ENCODE results near the gene ASB9.

GRCh38 chrX:15224747-15225146 lies 45.1 kb downstream of the ASB9 start:
- TF ChIP-seq EZH2 (IDR thresholded peaks at IDR 0.05; ENCODE audit: borderline replicate concordance, low read length) = no peak
- TF ChIP-seq CTCF (conservative IDR thresholded peaks at IDR 0.05 in 1 of 2, IDR thresholded peaks at IDR 0.05 in 1 of 2; ENCODE audit: extremely low read depth in 1 of 2, insufficient read depth in 1 of 2, low read depth in 1 of 2, low read length in 2 of 2) = no peak
